ENCODE measurements around the gene BRF1.
"Not testable (repeated sequence)": the region's sequence is repeated elsewhere in the genome, so short reads cannot be mapped to it uniquely, and the experiment has no call there.

Gene BRF1

DNA sequence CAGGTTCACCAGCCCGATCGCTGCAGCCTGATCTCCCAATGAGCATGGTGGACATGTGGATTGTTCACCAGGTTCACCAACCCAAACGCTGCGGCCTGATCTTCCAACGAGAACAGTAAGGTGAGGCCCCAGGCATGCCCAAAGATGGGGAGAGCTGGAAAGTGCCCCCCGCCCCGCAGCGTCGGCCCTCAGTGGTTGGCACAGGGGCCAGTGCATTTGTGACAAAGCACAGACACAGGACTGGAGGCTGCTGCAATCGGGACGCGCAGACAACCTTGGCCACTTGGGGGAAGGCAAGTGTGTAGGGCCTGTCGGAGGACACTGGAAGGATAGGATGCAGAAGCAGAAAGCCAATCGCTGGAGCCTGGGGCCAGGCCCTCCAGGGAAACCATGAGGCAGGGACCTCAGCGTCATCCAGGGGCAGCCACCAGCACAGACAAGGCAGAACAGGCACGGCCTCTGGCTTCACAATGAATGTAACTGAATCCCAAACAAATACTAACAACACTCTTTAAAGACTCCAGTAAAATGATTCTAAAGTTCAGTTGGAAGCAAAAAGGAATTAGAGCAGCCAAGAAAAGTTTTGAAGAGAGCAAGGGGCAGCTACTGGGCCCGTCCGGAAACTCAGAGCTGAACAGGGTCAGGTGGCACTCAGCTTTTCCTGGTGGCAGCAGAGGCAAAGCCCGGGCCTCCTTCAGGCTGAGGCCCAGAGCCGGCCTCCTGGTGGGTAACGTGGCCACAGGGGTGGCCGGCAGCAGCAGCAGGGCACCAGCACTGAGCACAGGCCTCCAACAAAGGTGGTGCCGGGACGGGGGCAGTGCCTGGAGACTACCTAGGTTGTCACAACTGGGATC lies 13.3 kb downstream of the BRF1 start:
- DNase-seq: no peak

DNA sequence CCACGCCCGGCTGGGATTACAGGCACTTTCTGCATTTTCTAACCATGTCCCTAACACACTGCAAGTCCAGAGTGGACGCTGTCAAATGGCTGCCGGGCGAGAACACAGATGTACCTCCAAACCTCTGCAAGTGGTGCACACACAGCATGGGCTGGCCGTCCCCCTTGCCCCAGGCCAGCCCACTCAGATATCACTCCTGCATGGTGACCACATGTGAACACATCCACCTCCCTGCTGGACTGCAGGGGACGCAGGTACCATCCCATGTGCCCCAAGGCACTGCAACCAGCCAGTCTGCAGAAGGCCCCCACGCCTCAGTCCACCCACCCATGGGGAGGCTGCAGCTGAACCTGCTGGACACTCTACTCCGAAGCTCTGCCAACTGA lies 14.0 kb downstream of the BRF1 start:
- DNase-seq: no peak

DNA sequence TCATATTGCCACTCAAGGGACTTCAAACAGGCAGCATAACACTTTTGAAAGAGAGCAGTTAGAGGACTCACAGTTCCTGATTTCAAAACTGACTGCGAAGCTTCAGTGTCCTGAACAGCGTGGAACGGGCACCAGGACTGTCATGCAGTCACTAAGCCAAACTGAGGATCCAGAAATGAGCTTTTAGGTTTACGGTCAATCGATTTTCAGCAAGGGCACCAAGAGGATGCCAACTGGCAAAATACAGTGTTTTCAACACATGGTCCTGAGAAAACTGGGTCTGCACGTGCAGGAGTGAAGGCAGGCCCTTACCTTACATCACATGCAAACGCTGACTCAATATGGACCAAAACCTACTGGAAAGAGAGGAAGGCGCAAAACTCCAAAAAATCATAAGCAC lies 15.6 kb downstream of the BRF1 start:
- no peak for DNase-seq

DNA sequence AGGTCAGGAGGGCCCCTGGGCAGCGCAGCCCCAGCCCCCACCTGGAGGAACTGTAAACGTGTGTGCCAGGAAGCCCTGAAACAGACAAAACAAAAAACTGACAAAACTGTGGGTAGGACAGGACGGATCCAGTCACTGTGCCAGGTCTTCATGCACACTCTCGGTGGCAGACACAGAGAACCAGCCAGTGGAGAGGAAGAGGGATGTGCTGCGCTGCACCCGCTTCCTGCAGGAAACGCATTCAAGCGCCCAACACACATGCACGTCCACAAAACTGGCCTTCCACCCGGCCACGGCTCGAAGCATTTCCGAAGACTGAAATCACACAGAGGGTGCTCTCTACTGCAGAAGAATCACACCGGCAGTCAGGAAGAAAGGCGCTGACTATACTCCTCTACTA lies 16.9 kb downstream of the BRF1 start:
- DNase-seq: no peak

DNA sequence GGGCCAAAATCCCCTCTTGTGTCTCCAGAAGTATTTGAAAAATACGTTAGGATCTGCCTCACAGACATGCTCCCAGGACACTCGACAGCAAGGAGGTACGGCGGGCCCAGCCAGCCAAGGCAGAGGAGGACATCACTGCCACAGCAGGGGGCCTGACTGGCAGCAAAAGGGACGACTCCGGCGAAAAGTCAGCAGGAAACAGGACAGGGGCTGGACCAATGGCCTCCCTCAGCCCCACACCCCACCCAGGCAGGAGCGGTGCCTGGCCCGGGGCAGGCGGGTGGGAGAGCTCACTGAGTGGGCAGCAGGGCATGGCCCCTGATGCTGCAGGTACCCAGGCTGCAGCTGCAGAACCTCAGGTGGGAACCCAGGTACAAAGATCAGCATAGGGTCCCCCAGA lies 17.8 kb downstream of the BRF1 start:
- no peak for DNase-seq

DNA sequence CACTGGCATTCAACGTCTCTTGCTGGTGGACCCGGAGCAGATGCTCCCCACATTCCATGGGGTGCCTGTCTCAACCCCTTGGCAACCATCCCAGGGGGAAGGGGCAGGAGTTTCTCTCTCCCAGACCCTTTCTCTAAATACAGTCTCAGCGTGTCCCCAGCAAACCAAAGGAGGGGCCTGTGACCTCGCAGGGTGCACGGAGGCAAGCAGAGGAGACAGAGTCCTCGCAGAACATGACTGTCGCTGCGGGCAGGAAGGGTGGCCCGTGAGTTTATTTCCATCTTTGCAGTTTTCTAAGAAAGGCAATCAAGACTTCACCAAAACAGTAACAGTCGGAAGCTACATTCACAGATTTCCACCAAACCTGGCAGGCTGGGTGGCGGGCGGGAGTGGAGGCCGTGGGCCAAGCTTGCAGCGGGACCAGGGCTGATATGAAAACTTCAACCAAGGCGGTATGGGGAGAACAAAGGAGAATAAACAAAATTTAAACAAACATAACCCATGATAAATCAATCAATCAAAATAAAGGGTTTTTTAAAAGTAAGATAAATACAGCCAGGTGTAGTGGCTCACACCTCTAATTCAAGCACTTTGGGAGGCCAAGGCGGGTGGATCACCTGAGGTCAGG lies 18.6 kb downstream of the BRF1 start:
- DNase-seq: no peak

DNA sequence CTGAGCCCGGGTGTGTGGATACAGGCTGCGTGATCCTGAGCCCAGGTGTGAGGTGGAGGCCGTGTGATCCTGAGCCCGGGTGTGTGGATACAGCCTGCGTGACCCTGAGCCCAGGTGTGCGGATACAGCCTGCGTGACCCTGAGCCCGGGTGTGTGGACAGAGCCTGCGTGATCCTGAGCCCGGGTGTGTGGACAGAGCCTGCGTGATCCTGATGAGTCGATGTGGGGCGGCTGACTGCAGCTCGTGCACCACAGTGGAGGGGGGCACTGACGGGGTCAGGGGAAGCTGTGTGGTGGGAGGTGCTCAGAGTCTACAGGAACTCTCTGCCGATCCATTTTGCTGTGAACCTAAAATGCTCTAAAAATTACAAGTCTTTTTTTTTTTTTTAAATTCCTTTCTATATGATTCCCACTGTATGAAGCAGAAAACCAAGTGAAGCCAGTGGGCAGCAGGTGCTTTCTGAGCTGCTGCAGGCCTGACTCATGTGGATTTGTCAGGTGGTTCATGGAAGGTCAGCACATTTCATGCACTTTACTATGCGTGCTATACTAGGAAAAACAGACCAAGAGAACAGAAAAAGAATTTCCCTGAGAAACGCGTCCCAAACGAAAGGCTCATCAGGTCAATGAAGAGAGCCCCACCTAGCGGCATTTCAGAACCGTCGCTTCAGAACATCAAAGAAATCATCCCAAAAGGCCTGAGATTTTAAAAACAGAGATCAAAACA lies 19.3 kb downstream of the BRF1 start:
- no peak for DNase-seq

DNA sequence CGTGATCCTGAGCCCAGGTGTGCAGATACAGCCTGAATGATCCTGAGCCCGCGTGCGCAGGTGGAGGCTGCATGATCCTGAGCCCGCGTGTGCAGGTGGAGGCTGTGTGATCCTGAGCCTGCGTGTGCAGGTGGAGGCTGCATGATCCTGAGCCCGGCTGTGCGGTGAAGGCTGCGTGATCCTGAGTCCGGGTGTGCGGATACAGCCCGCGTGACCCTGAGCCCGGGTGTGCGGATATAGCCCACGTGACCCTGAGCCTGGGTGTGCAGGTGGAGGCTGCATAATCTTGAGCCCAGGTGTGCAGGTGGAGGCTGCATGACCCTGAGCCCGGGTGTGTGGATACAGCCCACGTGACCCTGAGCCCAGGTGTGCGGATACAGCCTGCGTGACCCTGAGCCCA lies 20.3 kb downstream of the BRF1 start:
- DNase-seq: no peak

DNA sequence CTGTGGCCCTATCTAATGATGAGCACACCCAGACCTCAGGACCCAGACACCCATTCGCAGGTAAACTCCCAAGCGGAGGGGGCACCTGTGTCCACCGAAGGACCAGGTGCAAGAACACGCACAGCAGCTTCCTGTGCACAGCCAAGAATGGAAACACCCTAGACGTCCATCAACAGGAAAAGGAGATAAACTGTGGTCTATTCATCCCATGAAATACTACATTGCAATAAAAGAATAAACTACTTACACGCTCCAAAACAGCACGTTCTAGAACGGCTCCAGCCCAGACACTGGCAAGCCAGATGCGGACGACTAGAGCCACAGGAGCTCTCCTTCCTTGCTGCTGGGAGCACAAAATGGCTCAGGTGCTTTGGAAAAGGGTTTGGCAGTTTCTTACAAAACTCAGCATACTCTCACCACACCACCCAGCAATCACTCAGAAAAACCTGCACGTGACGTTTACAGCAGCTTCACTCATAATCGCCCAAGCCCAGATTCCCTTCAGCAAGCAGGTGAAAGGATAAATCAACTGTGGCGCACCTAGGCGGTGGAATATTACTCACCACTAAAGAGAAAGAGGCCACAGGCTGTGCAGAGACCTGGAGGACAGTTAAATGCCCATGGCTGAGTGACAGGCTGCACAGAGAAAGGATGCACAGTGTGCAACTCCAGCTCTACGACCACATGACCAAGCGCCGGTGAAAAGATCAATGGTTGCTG lies 21.0 kb downstream of the BRF1 start:
- no peak for DNase-seq

DNA sequence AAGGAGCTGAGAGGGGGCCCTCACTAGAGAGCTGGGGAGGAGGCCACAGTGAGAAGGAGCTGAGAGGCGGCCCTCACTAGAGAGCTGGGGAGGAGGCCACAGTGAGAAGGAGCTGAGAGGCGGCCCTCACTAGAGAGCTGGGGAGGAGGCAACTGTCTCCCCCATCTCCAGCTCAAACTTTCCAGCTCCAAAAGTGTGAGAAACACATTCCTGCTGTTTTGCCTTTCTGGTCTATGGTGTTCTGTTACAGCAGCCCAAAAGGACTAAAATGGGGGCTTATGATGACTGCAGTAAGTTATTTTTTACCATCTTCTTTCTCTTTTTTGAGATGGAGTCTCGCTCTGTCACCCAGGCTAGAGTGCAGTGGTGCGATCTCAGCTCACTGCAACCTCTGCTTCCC lies 23.4 kb downstream of the BRF1 start:
- not testable (repeated sequence) for DNase-seq

DNA sequence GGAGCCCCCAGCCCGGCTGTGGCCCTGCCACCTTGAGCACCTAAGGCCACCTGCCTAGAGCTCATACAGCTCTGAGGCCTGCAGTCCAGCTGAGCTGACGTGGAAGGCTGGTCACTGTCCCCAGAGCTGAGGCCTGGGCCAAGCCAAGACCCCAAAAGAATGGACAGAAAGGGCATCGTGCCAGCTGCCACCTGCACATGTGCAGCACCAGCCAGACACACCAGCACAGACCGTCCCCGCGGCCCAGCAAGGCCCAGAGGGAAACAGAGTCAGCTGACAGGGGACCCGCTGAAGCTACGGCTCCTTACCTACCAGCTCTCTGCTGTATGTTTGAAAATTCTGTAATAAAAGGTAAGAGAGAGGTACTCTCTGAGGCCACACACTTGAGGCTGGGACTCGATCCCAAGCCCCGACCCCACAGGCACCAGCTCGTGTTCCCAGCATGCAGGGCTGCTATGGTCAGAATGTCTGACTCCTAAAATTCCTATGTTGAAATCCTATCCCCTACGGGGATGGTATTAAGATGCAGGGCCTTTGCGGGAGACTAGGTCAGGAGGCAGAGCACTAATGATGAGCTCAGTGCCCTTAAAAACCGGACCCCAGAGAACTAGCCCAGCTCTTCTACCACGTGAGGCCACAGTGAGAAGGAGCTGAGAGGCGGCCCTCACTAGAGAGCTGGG lies 25.4 kb downstream of the BRF1 start:
- no peak for DNase-seq

DNA sequence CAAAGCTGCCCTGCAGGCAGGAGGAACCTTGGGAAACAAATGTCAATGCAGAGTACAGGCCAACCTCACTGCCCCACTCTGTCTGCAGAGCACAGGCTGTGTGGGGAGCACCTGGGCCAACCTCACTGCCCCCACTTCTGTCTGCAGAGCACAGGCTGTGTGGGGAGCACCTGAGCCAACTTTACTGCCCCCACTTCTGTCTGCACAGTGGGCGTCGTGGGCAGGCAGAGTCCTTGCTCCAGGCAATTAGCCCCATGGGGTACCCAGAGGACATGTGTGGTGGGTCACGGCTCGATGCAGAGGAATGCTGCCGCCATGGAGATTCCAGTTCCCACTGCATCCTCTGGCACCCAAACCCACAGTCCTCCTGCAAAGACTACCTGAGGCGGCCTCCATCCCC lies 26.2 kb downstream of the BRF1 start:
- DNase-seq: no peak

DNA sequence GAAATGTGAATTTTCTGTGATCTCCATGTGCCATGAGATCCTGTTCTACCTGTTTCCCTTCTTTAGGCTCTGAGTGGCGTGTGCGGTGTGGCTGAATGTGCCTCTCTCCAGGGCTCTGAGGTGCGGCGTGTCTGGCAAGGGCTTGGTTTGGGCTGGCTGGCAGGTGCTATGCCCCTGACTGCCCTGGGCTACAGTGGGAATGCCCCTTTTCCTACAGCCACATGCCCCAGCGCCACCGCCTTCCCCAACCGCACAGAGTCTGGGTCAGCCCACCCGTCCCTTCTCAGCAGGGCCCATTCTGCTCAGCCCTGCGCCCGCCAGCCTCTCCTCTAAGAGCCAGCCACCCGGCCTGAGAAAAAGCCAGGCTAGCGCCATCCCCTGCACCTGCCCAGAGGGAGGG lies 27.7 kb downstream of the BRF1 start:
- no peak for DNase-seq

DNA sequence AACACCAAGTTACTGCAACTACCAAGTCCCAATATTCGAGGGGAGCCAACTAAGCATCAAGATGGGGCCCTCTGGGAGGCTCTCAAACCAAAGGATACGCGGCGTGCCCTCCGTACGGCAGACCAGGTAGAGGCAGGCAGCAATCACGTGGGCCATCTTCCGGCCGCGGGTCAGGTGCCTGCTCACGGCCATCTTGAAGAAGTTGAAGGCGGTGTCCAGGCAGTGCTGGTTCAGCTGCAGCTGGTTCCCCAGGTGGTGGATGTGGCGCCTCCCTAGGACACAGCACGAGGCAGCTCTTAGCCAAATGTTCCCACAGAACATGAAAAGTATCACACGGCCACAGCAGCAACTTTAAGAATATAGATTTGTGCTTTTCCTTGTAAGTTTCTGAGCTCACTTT lies 28.2 kb downstream of the BRF1 start:
- no peak for DNase-seq

DNA sequence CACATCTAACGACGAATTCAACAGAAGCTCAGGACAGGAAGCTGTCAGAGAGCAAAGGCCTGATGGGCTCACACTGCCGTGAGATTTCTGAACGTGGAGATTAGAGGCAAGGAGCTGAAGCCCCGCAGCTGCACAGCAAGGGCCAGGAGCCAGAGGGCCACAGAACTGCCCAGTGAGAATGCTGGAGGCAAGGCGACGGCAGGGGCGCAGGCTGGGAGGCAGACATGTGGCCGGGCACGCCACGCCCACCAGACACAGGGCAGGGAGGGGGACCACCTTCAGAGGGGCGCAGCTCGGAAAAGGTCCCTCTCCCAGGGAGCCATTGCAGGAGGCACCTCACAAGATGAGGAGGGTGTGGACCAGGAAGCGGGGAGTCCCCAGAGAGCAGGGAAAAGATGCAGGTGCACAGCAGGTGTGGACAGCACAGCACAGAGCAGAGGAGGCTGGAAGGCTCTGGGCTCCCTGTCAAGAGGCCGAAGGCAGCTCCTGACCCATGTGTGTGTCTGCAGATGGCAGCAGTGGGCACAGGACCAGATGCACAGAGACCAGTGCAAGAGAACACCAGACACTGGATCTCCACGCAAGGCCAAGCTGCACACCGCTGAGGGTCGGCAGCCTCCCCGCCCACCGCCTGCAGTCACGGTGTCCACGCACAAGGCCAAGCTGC lies 29.4 kb downstream of the BRF1 start:
- no peak for DNase-seq

DNA sequence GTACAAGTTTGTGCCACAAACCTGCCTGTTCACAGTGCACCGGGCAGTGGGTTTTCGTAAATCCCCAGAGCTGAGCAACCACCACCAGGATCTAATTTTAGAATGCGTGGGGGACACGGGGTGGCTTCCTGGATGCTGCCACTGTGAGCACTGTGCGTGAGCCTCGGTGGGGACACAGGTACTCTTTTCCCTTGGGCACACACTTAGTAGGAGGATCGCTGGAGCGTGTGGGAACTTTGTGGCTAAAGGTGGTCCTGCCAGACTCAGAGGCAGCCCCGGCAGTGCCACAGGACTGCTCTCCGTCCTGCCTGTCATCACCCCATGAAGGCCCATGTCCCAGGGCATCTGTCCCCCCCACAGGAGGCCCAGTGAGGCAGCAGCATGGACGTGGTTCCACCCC lies 31.4 kb downstream of the BRF1 start:
- DNase-seq: no peak

DNA sequence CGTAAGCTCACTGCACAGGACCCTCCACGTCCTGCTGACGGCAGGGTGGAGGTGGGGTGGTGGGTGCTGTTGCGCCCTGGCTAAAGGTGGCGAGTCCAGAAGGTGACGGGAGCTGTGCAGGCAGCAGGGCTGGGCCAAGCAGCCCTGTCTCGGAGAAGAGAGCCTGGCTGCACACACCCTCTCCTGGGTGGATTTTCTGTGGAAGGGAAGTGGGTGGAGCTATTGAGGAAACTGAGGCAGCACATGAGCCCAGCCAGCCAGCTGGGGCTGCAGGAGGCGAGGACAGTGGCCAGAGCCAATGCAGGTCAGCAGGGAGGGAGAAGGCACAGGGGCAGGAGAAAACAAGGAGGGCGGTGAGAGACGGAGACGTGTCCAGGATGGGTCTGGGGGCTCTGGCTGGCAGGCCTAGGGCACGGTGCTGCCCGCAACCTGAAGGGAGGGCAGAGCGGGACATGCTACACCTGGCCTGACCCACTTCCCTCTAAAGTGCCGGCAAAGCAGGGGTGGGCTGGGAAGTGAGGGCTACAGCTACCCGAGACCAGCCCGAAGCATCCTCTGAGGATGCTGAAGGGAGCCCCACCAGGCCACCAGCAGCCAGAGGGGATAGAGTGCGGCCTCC lies 32.0 kb downstream of the BRF1 start:
- no peak for DNase-seq

DNA sequence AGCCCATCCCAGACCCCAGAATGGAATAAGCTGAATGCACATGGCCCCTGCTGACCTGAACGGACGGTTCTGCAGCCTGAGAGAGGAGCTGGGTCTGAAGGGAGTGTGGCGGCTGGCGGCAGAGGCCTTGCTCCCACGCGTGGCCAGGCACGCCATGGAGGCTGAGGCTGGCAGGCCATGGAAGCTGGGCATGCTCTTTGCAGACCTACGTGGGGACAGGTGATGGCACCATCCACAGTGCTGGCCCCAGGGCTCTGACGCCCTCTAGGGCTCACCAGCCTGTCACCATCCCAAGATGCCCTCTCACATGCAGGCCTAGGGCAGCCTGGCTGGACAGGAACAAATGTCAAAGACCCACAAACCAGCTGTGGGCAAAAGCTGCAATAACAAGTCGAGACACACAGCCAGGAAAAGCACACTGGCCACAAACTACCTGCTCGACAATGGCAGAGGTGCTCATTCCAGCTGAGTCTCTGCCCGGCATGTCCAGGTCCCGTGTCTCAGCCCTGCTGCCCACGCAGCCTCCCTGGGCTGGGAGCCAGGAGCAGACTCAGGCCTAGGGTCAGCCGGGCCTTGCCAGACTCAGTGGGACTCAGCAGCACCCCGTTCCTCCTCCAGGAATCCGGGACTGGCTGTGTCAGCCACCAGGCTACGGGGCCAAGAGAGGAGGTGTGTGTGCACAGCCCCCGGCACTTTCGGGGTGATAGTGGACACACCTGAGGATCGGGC lies 32.8 kb downstream of the BRF1 start:
- DNase-seq: no peak

DNA sequence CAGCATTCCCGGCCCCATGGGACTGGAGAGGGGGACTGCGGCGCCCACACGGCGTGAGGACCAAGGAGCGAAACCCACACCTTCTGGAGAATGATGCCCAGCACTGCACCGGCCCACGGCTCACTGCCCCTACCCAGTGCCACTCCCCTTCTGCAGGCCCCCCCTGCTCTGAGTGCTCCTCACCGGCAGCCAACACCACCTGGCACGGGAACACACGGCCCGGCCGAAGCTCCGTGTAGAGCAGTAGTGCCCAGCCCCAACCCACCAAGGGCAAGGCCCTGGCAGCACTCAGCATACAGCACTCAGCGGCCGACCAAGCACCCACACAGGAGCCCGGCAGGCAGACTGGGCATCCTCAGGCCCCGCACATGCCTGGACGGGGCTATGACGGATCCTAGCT lies 39.0 kb downstream of the BRF1 start:
- no peak for DNase-seq

DNA sequence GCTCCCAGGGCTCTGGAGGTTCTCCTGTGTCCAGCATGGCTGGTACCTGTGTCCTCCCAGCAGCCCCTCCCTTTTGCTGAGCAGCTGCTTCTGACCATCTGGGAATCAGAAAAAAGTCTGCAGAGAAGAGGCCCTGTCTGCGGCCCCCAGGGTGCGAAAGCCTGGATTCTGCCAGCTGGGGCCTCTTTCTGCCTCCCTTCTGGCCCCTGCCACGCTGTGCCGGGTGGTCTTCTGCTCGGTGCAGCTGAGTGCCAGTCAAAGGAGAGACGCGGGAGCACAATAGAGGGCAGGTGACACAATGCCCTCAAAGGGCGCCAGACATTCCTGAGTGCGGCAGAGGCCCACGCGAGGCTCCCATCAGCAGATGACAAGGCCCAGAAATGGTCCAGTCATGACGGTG lies 39.8 kb downstream of the BRF1 start:
- no peak for DNase-seq

DNA sequence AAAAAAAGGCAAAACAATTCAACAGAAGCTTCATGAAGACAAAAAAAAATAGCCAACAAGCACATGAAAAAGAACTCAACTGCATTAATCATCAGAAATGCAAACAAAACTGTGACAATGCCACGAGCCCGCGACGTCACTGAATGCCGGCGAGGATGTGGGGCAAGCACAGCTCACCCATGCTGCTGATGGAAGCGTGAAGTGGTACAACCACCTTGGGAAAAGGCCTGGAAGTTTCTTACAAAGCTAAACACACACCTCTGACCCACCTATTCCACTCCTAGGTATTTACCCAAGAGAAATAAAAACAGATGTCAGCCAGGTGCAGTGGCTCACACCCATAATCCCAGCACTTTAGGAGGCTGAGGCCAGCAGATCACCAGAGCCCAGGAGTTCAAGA lies 42.0 kb downstream of the BRF1 start:
- no peak for DNase-seq
